Fibroblast of skin of abdomen (primary cell): ENCODE measurements around the gene ARL4A.
"Not testable (repeated sequence)": the region's sequence is repeated elsewhere in the genome, so short reads cannot be mapped to it uniquely, and the experiment has no call there.

Experiments used
- DNase-seq: peaks from one replicate; pipeline ENCODE4 v3.0.0-alpha.2; 2013

The ARL4A gene

DNA sequence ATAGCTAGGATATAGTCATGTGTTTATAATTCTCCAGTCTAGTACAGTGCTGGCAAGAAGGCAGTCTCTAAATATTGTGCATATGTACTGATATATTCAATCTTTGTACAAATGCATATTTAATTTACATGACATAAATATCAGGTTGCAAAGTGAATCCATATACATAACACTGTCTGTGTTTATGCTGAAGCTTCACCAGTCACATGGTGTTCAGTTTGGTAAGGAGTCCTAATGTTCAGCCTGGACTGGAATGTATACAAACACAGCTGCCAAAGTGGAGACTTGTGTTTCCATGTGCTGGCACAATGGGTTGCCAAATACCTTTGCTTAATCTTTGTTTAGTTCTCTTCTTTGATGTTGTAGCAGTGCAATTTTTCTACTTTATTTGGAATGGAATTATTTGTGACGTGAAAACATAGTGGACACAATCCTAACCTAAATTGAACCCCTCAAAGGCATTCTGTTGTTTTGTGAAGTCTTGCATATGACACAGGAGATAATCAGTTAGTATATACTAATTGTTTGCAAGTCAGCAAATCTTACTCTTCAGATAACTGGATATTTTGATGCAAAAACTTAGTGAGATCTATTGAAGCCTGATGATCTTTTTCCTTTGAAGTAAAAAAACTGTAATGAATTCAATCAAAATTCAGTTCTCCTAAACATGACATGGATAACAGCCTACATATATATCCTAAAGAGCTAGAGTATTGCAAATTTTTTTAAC is 17.3 kb upstream of the ARL4A start:
- DNase-seq, result peak; percentile 61

DNA sequence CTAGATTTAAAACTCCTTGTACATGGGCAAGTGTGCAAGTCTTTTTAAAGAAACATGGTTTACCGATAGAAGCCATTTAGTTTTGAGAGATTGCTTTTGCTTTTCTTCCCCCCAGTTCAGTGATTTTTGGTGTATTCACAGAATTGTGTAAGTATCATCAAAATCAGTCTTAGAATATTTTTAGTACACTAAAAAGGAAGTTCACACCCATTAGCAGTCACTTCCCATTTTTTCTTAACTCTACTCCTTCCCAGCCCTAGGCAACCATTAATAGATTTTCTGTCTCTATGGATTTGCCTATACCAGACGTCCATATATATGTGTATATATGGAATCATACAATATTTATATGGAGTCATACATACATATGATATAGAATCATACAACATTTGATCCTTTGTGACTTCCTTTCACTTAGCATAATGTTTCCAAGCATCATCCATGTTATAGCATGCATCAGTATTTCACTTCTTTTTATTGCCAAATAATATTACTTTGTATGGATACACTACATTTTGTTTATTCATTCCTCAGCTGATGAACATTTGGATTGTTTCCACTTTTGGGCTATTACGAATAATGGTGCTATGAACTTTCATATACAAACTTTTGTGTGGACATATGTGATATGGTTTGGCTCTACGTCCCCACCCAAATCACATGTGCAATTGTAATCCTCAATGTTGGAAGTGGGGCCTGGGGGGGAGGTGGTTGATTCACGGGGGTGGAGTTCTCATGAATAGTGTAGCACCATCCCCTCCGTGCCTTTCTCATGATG is 16.5 kb upstream of the ARL4A start:
- no peak for DNase-seq

DNA sequence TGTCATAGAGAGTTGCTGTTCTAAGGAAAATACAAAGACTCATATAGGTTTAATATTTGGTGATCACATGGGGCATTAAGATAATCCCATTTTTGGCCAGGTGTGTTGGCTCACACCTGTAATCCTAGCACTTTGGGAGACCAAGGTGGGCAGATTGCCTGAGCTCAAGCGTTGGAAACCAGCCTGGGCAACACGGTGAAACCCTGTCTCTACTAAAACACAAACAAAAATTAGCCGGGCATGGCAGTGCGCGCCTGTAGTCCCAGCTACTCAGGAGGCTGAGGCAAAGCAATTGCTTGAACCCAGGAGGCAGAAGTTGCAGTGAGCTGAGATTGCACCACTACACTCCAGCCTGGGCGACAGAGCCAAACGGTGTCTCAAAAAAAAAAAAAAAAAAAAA is 14.0 kb upstream of the ARL4A start:
- not testable (repeated sequence) for DNase-seq

DNA sequence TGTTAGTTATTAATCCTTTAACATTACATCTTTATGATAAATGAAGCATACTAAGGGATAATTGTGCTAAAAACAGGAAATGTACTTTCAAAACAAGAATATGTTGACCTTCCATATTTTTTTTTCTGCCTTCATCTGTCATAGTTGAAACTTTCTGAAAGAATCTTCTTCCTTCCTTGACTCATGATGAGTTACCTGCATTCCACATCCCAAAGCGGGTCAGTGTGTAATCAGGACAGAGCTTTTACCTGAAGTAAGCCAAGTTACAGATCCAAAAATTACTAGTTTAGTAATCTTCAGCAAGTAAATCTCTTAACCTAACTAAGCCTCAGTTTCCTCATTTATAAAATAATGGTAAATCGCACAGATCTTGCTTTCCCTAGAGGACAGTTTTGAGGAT is 13.4 kb upstream of the ARL4A start:
- no peak for DNase-seq

DNA sequence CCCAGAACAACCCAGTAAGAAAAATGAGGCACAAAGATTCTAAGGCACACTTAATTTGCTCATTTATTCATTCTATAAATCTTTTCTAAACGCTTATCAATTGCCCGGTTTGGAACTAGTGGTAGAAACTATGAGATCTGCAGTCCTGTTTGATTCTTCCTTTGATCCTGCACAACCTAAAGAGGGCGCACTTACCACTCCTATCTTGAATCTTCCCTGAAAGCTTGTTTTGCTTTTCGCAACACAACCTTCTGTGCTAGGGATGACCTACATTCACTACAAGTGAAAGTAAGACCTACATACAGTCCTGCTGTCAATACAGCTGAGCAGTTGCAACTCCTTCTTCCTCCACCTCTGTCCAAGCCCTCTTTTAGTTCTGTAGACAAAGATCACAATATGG is 12.6 kb upstream of the ARL4A start:
- peak; percentile 20 for DNase-seq

DNA sequence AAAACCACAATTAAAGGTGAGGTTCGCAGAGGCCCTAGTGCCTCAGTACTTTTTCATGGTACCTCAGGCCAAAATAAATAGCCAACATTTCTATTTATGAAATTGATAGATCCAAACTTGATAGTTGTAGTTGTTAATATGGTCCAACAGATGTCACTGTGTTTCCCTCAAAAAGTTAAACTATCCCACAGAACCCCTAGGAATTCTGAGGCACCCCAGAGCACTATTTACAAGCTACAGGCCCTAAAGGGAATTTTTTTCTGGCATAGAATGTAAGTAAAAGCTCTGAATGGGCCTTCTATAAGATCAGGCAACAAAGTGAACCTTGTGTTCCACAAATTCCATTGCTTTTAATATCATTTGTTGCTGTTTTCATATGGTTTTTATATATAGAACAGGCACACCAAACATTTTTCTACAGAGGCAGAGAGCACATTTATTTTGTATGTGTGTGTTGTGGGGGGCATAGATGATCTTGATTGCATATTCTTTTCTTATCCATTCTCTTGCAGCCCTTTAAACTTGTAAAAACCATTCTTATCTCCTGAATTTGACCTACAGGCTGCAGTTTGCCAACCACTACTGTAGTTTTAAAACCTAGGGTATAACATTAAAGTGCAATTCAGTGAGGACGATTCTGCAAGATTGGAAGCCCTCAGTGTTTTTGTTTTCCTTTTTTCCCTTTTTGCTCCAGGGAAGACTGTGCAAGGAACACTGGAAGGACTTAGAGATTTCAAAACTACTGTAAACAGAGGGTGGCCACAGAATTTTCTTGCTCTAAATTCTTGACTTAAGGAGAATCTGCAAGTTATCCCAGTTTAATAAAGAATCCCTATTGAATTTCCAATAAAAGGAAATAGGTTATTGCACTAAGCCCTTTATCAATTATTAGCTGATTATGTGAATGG is 3.5 kb upstream of the ARL4A start:
- DNase-seq, result no peak

DNA sequence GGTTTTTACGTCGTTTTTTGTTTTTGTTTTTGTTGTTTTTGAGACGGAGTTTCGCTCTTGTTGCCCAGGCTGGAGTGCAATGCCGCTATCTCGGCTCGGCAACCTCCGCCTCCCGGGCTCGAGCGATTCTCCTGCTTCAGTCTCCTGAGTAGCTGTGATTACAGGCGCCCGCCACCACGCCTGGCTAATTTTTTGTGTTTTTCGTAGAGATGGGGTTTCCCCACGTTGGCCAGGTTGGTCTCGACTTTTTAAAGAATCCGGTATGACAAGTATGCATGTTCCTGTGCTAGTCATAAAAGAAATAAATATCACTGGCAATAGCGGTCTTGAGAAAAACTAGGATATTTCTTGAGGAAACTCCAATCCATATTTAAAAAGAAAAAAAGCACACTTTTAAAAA is 2.7 kb upstream of the ARL4A start:
- no peak for DNase-seq

DNA sequence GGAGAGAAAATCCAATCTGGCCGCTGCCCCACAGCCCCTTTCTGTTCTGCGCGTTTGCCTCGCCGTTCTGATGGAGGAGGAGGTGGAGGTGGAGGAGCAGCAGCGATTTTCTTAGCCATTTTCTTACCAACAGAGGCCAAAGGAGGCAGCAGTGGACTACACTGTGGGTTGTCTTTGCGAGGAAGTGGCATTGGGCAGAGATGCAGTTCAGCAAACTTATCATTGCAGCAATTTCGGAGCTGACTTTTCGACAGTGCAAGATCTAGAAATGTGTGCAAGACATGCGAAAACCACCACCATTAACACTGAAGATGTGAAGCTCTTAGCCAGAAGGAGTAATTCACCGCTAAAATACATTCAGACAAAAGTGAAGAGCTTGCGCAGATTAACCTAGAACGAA is 1.9 kb upstream of the ARL4A start:
- peak; percentile 35 for DNase-seq

DNA sequence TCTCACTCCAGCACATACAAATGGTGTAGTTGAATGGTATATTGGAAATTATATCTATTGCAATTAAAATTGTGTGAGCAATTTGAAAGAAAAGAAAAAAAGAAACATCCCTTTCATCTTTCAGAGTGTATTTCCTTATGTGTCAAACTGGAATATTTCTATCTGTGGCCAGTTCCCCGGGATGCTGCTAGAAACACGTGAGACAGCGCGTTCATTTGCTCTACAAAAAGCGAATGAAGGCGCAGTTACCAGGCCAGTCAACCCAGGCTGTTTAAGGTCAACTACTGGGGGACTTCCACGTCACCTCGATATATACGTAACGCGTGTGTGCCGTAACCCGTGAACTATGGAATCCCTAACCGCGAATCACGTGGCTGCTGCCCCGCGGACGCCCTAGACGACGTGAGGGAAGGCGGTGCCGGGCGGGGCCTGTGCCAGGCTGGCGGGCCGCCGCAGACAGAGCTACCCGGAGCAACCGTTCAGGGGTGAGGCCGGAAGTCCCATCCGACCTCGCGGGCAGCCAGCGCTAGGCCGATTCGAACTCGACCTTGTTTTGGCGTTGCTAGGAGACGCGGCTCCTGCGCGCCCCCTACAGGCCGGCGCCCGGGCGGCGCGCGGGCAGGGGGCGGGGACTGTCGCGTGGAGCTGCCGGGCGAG is 1.1 kb upstream of the ARL4A start:
- peak; percentile 86 for DNase-seq

DNA sequence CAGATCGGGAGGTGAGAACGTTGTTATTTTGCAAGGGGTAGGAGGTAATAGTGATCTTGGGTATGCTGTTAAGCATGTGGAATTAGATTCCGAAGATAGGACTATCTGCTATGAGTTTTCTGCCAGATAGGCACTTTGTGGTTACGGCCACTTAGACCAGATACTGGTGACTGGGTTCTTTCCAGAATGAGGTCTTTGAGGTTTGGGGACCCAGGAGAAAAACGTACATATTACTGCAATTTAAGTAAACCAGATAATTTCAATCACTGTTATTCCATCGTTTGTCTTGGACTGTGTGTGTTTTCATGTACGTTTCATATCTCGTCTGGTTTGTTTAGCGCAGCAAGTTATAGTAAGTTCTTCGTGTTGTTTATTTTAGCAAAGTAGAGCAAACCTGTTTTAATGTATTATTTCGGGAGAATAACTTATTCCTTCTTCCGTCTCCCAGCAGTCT is 312 bp downstream of the ARL4A start:
- DNase-seq, result no peak

DNA sequence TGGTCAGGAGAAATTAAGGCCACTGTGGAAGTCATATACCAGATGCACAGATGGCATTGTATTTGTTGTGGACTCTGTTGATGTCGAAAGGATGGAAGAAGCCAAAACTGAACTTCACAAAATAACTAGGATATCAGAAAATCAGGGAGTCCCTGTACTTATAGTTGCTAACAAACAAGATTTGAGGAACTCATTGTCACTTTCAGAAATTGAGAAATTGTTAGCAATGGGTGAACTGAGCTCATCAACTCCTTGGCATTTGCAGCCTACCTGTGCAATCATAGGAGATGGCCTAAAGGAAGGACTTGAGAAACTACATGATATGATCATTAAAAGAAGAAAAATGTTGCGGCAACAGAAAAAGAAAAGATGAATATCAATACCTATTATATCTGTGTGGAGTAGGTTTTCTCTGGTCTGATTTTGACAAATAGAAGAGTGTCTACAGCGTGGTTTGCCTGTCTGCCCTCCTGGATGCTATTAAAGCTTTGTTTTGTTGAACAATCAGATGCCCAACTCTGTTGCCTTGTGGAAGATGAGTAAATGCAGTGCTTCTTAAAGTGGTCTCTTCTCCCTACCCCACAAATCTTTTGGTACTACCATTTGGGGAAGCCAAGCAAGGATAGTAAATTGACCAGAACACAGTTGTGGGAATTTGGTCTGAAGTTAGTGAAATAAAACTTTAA is 1.2 kb downstream of the ARL4A start:
- not testable (repeated sequence) for DNase-seq

DNA sequence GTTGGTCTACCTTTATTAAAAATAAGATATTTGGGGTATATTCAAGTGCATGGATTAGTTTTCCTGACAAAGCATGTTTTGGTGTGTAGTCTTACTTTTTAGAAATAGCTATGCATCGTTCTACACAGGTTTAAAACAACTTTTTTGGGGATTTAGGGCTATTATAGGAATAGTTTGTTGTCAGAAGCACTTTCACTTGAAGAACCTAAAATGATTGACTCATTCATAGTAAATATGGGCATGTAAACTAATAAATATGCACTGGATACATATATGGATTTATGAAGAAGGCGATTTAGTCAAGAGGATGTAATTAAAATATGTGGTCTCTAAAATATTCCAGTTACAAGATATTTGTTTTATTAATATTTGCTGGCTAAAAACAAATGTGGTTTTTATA is 2.0 kb downstream of the ARL4A start:
- DNase-seq, result no peak

DNA sequence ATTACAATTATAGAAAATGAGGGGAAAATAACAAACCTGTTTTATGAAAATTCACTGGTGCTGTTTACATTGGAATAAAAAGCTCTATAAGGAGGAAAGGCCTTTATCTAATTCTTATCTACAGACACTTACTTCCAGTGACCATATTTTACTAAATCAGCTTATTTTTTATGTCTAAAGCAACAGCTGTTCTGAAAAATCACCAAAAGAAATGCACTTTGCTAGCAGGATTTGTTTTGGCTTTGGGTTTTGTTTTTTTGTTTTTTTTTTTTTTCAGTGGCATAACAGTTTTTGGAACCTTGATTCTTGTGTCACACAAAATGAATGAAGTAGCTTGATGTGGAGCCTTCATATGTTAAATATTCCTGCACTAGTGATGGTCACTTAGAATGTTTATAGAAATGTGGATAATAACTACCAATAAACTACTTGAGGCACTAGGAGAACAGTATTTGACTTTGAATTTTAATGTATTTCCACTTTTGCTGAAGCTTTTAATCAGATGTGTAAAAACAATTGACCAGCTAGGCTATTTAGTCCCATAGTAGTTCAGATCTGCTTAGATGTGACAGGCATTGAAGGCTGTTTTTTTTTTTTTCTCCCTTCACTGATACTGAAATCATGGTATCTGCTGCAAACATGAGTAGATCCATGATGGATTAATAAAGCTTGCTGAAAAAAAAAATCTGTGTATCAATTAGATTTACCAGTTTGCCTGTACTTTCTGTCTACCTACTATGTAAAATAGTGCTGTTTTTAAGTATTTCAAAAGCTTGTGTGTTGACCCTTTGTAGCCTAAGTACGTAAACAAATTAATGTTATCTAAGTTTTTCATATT is 2.8 kb downstream of the ARL4A start:
- no peak for DNase-seq

DNA sequence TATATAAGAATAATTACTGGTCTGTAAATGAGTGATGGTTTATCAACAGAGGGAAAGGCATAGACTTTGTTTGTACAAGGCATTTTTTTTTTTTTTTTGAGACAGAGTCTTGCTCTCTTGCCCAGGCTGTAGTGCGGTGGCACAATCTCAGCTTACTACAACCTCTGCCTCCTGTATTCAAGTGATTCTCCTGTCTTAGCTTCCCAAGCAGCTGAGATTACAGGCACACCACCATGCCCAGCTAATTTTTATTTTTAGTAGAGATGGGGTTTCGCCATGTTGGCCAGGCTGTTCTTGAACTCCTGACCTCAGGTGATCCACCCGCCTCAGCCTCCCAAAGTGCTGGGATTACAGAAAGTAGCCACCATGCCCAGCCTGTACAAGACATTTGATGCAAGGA is 4.0 kb downstream of the ARL4A start:
- not testable (repeated sequence) for DNase-seq

DNA sequence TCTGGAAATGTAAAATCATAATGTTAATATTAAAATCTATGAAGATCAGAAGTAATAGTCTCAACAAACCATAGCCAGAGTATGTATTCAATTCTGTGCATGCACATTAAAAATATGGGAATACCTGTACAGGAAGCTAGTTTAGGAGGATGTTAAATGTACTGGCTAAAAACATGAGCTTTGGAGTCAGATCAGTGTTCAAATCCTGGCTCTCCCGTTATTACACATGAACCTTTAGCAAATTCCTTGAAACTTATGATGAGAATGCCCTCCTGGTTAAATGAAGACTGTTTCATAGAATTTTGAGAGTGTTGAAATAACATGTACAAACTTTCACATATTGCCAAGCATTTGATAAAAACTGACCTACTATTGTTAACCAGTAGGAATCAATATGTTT is 4.6 kb downstream of the ARL4A start:
- DNase-seq, result no peak

DNA sequence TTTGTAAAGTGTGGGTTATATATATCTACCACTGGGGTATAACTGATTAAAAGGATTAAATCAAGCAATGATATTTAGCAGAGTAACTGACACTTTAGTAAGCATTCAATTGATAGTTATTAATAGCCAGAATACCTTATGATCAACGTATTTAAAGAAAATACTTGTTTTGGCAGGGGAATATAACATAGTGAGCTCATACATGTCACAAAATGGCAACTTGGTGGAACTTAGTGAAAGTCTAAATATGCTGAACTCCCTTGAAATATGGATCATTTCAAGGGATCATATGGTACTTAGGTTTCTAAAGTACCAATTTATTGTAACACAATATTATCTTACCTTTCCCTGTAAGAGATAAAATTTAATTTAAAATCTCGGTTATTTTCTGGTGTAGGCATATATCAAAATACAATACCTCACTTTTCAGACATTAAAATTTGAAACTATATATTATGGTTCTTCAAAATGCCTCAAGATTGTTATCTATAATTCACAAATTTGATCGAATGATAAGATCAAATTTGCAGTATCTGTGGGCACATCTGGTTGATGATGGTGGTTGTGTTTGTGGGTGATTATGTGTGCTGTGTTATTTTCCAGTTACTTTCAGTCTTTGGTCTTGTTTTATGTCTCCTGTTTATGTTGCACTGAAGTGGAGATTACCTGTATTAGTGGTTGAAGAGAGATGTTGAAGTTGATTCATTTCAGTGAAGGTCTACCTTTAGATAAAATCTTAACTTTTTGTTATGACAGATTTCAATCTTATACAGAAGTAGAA is 5.2 kb downstream of the ARL4A start:
- DNase-seq, result no peak

DNA sequence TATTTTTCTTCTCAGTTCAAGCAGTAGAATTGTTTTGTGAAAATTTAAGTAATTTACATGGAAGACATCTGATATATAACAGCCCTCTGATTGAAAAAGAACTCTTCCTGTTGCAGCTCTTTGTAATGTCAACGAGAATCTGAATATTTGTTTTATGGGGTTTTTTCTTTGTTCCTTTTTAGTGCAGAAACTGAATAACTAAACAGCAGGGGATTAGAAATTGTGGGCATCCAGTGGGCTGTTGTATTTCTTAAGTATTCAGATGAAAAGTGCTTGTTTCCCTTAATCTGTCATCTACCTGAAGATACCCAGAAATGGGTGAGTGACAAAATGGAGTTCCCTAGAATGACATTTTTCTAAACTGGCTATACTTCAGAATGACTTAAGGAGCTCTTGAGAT is 7.4 kb downstream of the ARL4A start:
- DNase-seq, result no peak

DNA sequence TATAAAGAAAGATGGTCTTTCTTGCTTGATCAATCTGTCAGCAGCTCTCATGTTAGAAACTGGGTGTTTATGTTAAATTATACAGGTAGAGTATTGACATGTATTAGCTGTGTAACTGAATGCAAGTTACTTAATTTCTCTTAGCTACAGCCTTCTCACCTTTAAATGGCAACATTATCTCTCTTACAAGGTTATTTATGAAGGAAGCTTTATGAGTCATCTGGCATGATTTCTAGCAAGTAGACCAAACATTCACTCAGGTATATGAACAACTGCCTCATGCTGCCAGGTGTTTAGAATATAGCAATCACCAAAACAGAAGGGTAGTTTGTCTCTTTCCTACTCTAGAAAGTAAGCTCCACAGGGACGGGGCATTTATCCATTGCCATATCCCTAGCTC is 8.5 kb downstream of the ARL4A start:
- no peak for DNase-seq

DNA sequence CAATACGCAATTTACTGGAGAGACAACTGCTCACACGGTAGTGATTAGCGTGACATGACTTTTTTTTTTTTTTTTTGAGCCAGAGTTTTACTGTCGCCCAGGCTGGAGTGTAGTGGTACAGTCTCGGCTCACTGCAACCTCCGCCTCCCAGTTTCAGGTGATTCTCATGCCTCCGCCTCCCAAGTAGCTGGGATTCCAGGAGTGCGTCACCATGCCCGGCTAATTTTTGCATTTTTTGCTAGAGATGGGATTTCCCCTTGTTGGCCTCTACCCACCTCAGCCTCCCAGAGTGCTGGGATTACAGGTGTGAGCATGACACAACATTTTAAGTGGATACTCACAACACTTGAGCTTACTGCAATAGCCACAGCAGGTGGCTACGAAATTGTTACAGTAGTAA is 11.9 kb downstream of the ARL4A start:
- DNase-seq, result no peak

DNA sequence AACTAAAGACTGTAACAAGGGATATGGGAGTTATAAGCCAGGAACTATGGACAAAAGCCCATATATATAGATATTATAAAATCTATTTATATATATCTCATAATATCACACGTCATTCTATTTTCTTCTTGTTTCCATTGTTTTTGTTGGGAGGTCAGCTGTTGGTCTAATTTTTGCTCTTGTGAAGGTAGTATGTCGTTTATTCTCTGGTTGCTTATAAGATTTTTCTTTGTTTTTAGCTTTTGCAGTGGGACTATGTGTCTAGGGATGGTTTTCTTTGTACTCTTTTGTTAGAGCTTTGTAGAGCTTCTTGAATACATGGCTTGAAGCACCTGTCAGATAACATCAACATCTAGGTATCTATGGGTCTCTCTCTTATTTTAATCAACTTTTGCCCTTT is 14.0 kb downstream of the ARL4A start:
- DNase-seq, result no peak
